Stomach (tissue), 4 donors: ENCODE data around the gene IMP4.

Experiments used
- CTCF ChIP-seq, 7 experiments: fragments of 450-650 bp in 4 of 7; fragments of 200-600 bp in 3 of 7; sonication (generic) in 3 of 7; IDR thresholded peaks; one replicate each; pipeline ENCODE4 v1.5.1; 2016 to 2019; ENCODE audit warnings: antibody characterized with exemption in 7 of 7, control low read depth in 2 of 7, mild to moderate bottlenecking in 1 of 7
- POLR2AphosphoS5 ChIP-seq, 3 donors: sonication (generic); formaldehyde crosslinking; IDR thresholded peaks; one replicate each; pipeline ENCODE4 v1.6.1; 2016; ENCODE audit warnings: antibody characterized with exemption in 3 of 3

DNA sequence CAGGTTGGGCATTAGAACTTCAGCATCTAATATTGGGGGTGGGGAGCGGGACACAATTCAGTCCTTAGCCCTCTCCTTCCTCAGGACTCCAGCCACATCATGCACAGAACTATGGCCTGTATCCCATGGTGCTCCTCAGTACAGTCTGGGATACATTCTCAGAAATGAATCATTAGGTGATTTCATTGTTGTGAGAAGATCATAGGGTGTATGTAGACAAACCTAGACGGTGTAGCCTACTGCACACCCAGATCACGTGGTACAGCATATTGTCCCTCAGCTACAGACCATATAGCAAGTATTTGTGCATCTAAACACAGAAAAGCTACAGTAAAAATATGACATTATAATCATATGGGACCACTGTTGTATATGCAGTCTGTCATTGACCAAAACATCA lies 23.2 kb upstream of the IMP4 start:
- TF ChIP-seq CTCF (IDR thresholded peaks at IDR 0.05) (no peak), POLR2AphosphoS5 (IDR thresholded peaks at IDR 0.05) (no peak)
